Ureter (tissue), 1 donor: ENCODE data around the gene CLIC4. TPM values are rescaled to one million over a fixed set of nuclear protein-coding genes. Genes with fewer than 3 reads are reported as not detected.
"Not testable (repeated sequence)": the region's sequence is repeated elsewhere in the genome, so short reads cannot be mapped to it uniquely, and the experiment has no call there.

Source experiments
- DNase-seq: peaks from one replicate; pipeline ENCODE4 v3.0.0-alpha.2; 2020; ENCODE audit warnings: low spot score
- total RNA-seq: library from RNA; stranded (reverse); gene quantifications from one replicate; pipeline ENCODE4 v1.2.4, GENCODE V29; 2023
- donor health status: DM: yes; HTN: yes; CAD: no.

CLIC4 gene
- total RNA-seq, 1 donor from 2014 or later = 163 TPM

DNA sequence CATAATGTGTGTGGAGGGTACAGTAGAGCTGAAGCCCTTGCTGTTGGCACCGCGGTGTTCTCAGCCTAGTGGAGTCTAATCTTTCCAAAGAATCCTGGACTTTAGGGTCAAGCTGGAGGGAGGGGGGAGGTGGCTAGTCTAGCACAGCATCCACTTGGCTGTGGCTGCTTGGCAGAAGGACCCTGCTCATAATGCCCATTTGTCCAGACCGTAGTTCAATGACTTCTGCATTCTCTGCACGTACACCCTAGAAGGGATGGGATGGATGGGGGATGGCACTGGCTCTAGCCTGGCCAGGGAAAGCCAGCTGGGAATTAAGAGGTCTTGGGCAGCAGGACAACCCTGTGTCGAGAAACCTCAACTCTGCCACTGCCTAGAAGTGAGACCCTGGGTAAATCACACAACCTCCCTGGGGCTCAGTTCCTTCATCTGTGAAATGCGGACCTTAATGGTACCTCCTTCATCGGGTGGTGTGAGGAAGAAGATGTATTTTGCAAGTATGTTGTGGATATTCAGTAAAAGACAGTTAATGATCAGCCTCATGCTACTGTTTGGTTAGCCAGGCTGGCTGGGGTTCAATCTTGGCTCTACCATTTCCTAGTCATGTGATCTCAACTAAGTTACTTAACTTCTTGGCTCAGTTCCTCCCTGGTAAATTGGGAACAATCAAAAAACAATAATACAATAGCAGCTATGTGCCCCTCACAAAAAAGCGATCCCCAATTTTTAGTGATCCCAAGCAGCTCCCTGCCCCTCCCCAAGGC is 27.2 kb upstream of the CLIC4 start:
- no peak for DNase-seq

- peak; percentile 71 for DNase-seq
Measured at GRCh38 chr1:24720152-24720551, 25.1 kb upstream of the CLIC4 start.

GRCh38 chr1:24721533-24721932 is 23.7 kb upstream of the CLIC4 start:
- DNase-seq = no peak

GRCh38 chr1:24722073-24723035 is 22.9 kb upstream of the CLIC4 start:
- DNase-seq = not testable (repeated sequence)

DNA sequence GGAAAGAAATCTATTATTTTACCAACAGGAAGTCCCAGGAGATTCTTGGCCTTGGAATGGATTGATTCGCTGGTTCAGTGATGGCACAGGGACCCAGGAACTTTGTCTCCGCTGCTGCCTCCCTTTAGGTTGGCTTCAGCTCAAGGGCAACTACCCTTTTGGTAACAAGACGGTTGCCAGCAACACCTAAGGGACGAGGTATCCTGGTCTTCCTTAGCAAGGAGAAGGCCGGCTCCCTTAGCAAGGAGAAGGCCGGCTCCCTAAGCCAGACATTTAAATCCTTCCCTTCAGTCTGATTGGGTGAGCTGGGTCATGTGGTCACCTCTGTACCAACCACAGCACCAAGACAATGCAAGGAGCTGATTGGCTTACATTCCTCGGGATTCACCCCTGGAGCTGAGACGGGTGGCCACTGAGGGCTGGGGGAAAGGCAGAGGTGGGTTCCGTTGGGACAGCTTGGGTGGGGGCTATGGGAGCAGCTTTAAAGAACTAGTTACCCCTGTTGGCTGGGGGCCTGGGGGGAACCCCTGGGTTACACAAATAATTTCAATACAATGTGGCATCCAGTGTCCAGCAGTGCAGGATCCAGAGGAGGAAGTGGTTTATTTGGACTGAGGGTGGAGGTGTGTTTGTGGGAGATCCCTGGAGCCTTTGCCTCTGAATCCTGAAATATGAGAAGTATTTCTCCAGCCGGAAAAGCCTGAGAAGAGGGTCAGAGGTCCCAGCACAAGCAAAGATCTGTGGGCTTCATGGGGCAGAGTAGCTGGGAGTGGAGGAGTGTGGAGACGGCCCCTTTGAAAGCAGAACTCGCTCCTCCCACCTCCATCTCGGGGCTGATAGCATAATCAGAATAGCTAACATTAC is 20.7 kb upstream of the CLIC4 start:
- no peak for DNase-seq

DNA sequence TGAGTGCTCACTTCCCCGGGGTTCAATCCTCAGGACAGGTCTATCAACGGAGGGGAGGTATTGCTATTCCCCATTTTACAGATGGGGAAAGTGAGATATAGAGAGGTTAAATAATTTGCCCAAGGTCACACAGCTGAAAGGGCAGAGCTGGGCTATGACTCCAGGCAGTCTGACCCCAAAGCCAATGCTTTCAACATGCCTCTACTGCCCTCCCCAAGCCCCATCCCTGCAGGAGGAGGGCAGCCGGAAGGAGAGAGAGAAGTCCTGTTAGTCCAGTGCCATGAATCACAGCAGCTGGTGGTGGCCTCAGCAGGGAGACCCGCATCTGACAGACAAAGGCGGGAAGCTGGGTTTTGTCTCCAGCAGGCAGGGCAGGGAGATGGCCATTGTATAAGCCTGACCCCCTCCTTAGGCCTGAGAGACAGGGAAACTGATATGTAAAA is 20.0 kb upstream of the CLIC4 start:
- no peak for DNase-seq

DNA sequence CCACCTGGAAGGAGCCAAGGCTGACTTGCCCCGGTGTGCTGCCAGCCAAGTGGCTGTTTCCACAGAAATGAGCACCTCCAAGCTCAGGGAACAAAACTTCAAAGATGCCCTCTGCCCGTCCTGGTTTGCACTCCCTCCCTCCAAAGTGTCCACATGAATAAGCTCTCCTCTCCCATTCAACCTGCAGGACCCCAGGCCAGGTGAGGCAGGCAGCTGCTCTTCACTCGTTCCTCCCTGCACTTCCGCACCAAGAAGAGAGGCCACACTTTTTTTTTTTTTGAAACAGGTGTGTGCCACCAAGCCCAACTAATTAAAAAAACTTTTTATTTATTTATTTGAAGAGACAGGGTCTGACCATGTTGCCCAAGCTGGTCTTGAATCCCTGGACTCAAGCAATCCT is 18.5 kb upstream of the CLIC4 start:
- no peak for DNase-seq

GRCh38 chr1:24727501-24728216 is 17.6 kb upstream of the CLIC4 start:
- DNase-seq = peak; percentile 70

DNA sequence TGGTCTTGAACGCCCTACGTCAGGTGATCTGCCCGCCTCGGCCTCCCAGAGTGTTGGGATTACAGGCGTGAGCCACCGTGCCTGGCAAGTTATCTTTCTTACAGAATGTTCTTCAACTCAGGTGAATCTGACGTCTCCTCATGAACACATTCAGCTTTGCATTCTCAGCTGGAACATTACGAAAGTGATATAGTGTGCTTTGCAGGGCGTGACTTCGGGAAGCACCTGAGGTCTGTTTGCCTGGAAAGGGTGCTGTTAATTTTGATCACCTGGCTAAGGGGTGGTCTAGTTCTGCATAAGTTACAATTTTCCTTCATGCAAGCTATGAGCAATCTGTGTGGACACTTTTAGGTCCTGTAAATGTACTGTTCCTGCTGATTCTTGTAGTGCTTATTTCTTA is 16.3 kb upstream of the CLIC4 start:
- DNase-seq = no peak

- no peak for DNase-seq
Measured at GRCh38 chr1:24732186-24732885, 12.9 kb upstream of the CLIC4 start.

GRCh38 chr1:24733342-24733741 is 11.9 kb upstream of the CLIC4 start:
- not testable (repeated sequence) for DNase-seq

- no peak for DNase-seq
Measured at GRCh38 chr1:24735156-24735508, 10.1 kb upstream of the CLIC4 start.

- DNase-seq = peak; percentile 59
Measured at GRCh38 chr1:24735509-24736375, 9.5 kb upstream of the CLIC4 start.

DNA sequence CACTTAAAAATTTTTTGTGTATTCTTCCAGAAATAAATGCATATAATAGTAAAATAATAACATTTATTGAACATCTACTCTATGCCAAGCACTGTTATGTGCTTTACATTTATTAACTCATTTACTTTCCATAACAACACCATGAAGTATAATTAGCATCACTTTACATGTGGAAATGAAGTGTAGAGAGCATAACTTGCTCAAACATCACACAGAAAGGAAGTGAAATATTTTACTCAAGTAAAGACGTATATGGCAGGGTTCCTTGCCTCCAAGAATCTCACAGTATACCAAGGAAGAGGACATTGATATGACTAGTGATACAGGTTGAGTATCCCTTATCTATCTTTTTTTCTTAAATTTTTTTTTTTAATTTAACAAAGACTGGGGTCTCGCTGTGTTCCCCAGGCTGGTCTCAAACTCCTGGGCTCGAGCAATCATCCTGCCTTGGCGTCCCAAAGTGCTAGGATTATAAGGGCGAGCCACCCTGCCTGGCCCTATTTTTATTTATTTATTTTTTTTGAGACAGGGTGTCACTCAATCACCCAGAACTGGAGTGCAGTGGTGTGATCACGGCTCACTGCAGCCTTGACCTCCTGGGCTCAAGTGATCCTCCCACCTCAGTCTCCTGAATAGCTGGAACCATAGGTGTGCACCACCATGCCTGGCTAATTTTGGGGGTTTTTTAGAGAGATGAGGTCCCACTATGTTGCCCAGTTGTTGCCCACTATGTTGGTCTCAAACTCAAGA is 7.7 kb upstream of the CLIC4 start:
- no peak for DNase-seq

- no peak for DNase-seq
Measured at GRCh38 chr1:24739241-24739640, 6.0 kb upstream of the CLIC4 start.

DNA sequence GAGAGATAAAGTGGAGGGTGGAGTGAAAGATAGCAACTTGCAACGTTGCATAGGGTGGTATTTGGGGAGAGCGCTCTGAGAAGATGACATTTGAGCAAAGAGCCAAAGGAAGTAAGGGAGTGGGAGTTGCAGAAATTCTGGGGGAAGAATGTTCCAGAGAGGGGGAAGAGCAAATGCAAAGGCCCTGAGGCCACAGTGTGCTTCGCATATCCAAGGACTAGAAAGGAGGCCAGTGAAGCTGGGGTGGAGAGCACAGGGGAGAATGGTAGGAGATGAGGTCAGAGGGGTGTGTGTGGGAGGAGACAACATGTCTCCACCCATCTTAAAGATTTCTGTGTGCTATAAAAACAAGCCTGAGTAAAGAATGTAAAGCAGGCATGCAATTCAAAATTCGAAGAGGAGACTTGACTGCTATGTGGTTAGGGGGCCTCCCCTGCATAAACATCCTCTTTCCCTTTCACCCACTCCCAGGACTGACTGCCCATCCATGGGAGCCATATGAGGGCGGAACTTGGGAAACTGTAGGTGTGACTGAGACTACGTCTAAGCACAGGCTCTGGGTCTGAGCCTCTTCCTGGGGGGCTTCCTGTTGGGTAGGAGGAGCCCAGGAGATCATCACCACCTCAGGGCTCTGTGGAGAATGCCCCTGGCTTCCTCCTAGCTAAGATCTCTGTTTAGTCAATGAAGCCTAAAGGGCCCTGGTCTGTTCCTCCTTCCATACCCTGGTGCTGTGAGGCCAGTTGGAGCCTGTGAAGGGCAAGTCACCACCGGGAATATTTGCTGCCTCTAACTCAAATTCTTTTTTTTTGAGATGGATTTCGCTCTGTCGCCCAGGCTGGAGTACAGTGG is 2.9 kb upstream of the CLIC4 start:
- no peak for DNase-seq

DNA sequence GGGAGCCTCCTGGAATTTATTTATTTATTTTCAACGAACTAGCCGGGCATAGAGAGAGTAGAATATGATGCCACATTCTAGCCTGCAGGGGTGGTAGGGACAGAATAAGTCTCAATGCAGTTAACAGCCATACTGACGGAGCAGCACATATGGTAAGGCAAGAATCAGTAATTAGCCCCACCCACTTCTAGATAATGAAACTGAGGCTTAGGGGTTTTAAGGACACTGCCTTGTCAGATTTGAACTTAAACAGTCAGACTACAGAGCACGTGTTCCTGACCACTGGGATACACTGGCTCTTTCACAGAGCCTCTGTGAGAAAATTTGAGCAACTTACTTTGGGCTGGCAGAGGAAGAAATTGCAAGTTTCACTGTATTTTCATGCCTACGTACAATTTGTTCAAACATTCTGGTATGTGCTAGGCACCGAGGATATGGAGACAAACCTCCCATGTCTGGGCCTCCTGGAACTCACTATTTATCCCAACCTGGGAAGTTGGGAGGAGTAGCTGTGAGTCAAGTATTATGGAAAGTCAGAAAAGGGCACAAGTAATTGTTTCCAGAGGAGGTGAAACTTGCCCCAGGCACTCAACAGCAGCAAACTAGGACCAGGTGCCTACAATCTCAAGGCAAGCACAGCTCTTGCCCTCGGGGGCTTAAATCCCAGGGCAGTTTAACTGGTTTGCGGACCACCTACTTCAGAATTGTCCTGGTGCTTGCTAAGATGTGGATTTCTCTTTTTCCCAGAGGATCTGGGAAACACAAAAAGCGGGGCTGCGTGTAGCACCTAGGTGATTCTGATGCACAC is 1.6 kb upstream of the CLIC4 start:
- no peak for DNase-seq
